HFFc6 (cell line): ENCODE data around the gene RGS7. TPM values are rescaled to one million over a fixed set of nuclear protein-coding genes. Genes with fewer than 3 reads are reported as not detected.
A peak's percentile ranks its signal among the peaks of the same experiment; 100 is the strongest.

Source experiments
- DNase-seq: peaks from one replicate; pipeline ENCODE4 v3.0.0-alpha.2; 2018
- H3K27ac Mint-ChIP-seq: 2 replicates; pipeline ENCODE4 v1.8.0; 2020; ENCODE audit warnings: mild to moderate bottlenecking, mixed read lengths
- H3K27me3 Mint-ChIP-seq: 2 replicates; pipeline ENCODE4 v1.8.0; 2021; ENCODE audit warnings: mild to moderate bottlenecking, moderate library complexity, mixed read lengths; ENCODE audit not compliant: insufficient read depth
- H3K36me3 Mint-ChIP-seq: 2 replicates; pipeline ENCODE4 v1.8.0; 2021; ENCODE audit warnings: low read depth, mixed read lengths
- H3K4me1 Mint-ChIP-seq: 2 replicates; pipeline ENCODE4 v1.8.0; 2020; ENCODE audit warnings: low read depth, mixed read lengths
- H3K4me3 Mint-ChIP-seq: 2 replicates; pipeline ENCODE4 v1.8.0; 2020; ENCODE audit warnings: mild to moderate bottlenecking, moderate library complexity, mixed read lengths
- H3K9me3 Mint-ChIP-seq: 2 replicates; pipeline ENCODE4 v1.8.0; 2020; ENCODE audit warnings: mild to moderate bottlenecking, mixed read lengths
- CTCF ChIP-seq: fragments of 200-600 bp; sonication (generic); IDR thresholded peaks from 2 replicates; pipeline ENCODE4 v1.5.0; 2021; ENCODE audit warnings: antibody characterized with exemption, mild to moderate bottlenecking
- total RNA-seq, 6 experiments: library from RNA; stranded (reverse); fragmentation: NEBNext Ultra II Directional; extraction: Animal tissue kit (Norgen Biotek cat#: 25700); gene quantifications; 2 replicates in 1 of 6; 3 replicates in 5 of 6; pipeline ENCODE4 v1.2.3, GENCODE V29; 2021

RGS7 gene
- total RNA-seq, 6 experiments from 2014 or later: 1.5 to 2.4 (median 2.1) TPM

GRCh38 chr1:240927821-240928220, 429.2 kb downstream of the RGS7 start:
- no peaks in the 10 kb centered on the region for H3K9me3 Mint-ChIP-seq
- H3K4me3 Mint-ChIP-seq: no peak overlapping the region
- no peaks in the 10 kb centered on the region for H3K36me3 Mint-ChIP-seq
- no peak for DNase-seq
- H3K27ac Mint-ChIP-seq: no peak overlapping the region
- H3K27me3 Mint-ChIP-seq: no peaks in the 10 kb centered on the region
- H3K4me1 Mint-ChIP-seq: no peaks in the 10 kb centered on the region
- TF ChIP-seq CTCF: no peak

GRCh38 chr1:240925273-240925672, 431.7 kb downstream of the RGS7 start:
- TF ChIP-seq CTCF: no peak
- Mint-ChIP-seq H3K36me3 (no peaks in the 10 kb centered on the region; the same call in 1 of the 2 replicates), H3K9me3 (no peaks in the 10 kb centered on the region), H3K4me1 (peaks cover 4% of the 10 kb centered on the region; the same call in 1 of the 2 replicates), H3K4me3 (no peak overlapping the region), H3K27ac (no peak overlapping the region), H3K27me3 (no peaks in the 10 kb centered on the region)
- no peak for DNase-seq

GRCh38 chr1:240917976-240918375, 439.0 kb downstream of the RGS7 start:
- no peaks in the 10 kb centered on the region for H3K9me3 Mint-ChIP-seq
- H3K36me3 Mint-ChIP-seq: no peaks in the 10 kb centered on the region; the same call in none of the 2 replicates

GRCh38 chr1:240914506-240914905, 442.5 kb downstream of the RGS7 start:
- H3K27me3 Mint-ChIP-seq: no peaks in the 10 kb centered on the region; the same call in 1 of the 2 replicates
- H3K36me3 Mint-ChIP-seq: no peaks in the 10 kb centered on the region
- no peaks in the 10 kb centered on the region for H3K9me3 Mint-ChIP-seq
- no peak for TF ChIP-seq CTCF
- H3K4me3 Mint-ChIP-seq: no peak overlapping the region
- no peak for DNase-seq
- no peak overlapping the region for H3K27ac Mint-ChIP-seq
- peaks cover 13% of the 10 kb centered on the region; the same call in 1 of the 2 replicates for H3K4me1 Mint-ChIP-seq

More at GRCh38 chr1:240917976-240918375, 439.0 kb downstream of the RGS7 start:
- TF ChIP-seq CTCF: no peak
- DNase-seq: no peak
- Mint-ChIP-seq H3K4me3 (no peak overlapping the region), H3K27ac (no peak overlapping the region), H3K4me1 (peaks cover 18% of the 10 kb centered on the region; the same call in 1 of the 2 replicates), H3K27me3 (peaks cover 2% of the 10 kb centered on the region)

GRCh38 chr1:240912821-240913220, 444.2 kb downstream of the RGS7 start:
- Mint-ChIP-seq H3K36me3 (no peaks in the 10 kb centered on the region), H3K9me3 (no peaks in the 10 kb centered on the region), H3K27me3 (no peaks in the 10 kb centered on the region; the same call in 1 of the 2 replicates), H3K27ac (no peak overlapping the region), H3K4me3 (peak overlapping the region; percentile 54; the same call in 1 of the 2 replicates), H3K4me1 (peaks cover 13% of the 10 kb centered on the region; the same call in 1 of the 2 replicates)
- TF ChIP-seq CTCF: no peak
- DNase-seq: no peak
